AG04450 (cell line): ENCODE measurements around the gene PAX7. TPM values are rescaled to one million over a fixed set of nuclear protein-coding genes. Genes with fewer than 3 reads are reported as not detected.

ENCODE experiments used
- CTCF ChIA-PET: fragments of 300-600, 350-600 bp; formaldehyde crosslinking; extraction: SDS; loops from one replicate; lab custom pipeline; 2022; ENCODE audit warnings: antibody characterized with exemption, inconsistent platforms; lab: Charles Lee
- POLR2A ChIA-PET: fragments of 350-600 bp; formaldehyde crosslinking; extraction: SDS; loops from one replicate; lab custom pipeline; 2021; ENCODE audit warnings: antibody characterized with exemption, inconsistent platforms; lab: Yijun Ruan, JAX
- DNase-seq: peaks from one replicate; pipeline ENCODE4 v3.0.0-alpha.2; 2011; ENCODE audit warnings: low read depth, low spot score
- H3K27ac ChIP-seq: one replicate; pipeline ENCODE4 v1.5.1; 2012; ENCODE audit warnings: low read depth, low read length, control low read depth
- H3K27me3 ChIP-seq: one replicate; pipeline ENCODE4 v1.6.0; 2012; ENCODE audit warnings: low read length; ENCODE audit not compliant: control insufficient read depth, insufficient read depth
- H3K4me3 ChIP-seq: 2 replicates; pipeline ENCODE4 v1.5.1; 2011; ENCODE audit warnings: mild to moderate bottlenecking, low read depth, low read length, control low read depth
- H3K9me3 ChIP-seq: 2 replicates; pipeline ENCODE4 v1.5.1; 2012; ENCODE audit warnings: low read length; ENCODE audit not compliant: control insufficient read depth, insufficient read depth
- CTCF ChIP-seq: IDR thresholded peaks from 2 replicates; pipeline ENCODE4 v1.5.1; 2011; ENCODE audit warnings: low read depth, low read length, control low read depth, inconsistent platforms
- polyA plus RNA-seq: library from polyadenylated mRNA; depleted of rRNA; stranded (reverse); fragments of >200 nt; gene quantifications from 2 replicates; pipeline ENCODE4 v1.2.3, GENCODE V29; 2011

PAX7 gene
- polyA plus RNA-seq, 1 experiment, result not detected

DNA sequence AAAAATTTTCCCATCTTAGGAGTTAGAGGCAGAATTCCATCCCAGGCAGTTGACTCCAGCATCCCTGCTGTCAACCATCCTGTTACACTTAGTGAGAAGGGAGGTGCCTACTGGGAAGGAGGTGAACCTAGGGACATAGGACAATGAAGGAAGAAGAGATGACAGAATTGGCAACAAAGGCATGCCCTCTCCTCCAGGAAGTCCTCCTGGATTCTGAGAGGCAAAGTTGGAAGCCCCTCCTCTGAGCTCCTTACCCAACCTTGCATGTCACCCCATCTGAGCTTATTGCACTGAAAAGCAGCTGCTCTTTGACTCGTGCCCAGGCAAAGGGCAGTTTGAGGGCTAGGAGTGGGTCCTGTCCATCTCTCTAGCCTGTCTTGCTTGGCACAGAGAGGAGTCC, 66.9 kb downstream of the PAX7 start:
- CTCF ChIA-PET, result no interaction called here
- POLR2A ChIA-PET, result no interaction called here
- Histone ChIP-seq H3K9me3 (no peaks in the 10 kb centered on the region), H3K27me3 (no peaks in the 10 kb centered on the region), H3K27ac (no peak overlapping the region), H3K4me3 (no peak overlapping the region)
- no peak for DNase-seq
- TF ChIP-seq CTCF, result no peak

GRCh38 chr1:18700530-18700929, 69.9 kb downstream of the PAX7 start:
- TF ChIP-seq CTCF, result no peak
- H3K27me3 ChIP-seq, result peaks cover 3% of the 10 kb centered on the region
- no peak for DNase-seq
- H3K4me3 ChIP-seq, result no peak overlapping the region
- POLR2A ChIA-PET, result no interaction called here
- no peak overlapping the region for H3K27ac ChIP-seq
- CTCF ChIA-PET, result no interaction called here
- no peaks in the 10 kb centered on the region for H3K9me3 ChIP-seq

DNA sequence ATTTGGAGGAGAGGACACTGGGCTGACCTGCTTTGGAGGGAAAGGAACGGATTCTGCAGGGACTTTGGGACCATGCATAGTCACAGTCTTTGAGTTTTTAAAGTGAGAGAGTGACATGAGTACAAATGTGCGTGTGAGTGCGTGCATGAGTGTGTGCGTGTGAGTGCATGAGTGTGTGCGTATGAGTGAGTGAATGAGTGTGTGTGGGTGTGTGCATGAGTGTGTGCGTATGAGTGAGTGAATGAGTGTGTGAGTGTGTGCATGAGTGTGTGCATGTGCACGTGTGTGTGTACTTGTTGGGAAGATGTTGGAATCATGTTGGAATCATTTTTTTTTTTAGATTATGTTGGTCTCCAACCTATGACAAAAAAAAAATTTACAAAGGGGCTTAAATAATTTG, 70.5 kb downstream of the PAX7 start:
- ChIA-PET CTCF (no interaction called here), POLR2A (no interaction called here)
- H3K27ac ChIP-seq, result no peak overlapping the region
- H3K4me3 ChIP-seq, result no peak overlapping the region
- H3K27me3 ChIP-seq, result peaks cover 8% of the 10 kb centered on the region
- H3K9me3 ChIP-seq, result no peaks in the 10 kb centered on the region
- TF ChIP-seq CTCF, result no peak
- no peak for DNase-seq

GRCh38 chr1:18703041-18703621, 72.5 kb downstream of the PAX7 start:
- no peak overlapping the region for H3K4me3 ChIP-seq
- CTCF ChIA-PET, result no interaction called here
- DNase-seq, result no peak

GRCh38 chr1:18705811-18706210, 75.2 kb downstream of the PAX7 start:
- Histone ChIP-seq H3K9me3 (no peaks in the 10 kb centered on the region), H3K27me3 (peaks cover 10% of the 10 kb centered on the region), H3K4me3 (no peak overlapping the region), H3K27ac (no peak overlapping the region)
- ChIA-PET POLR2A (no interaction called here), CTCF (no interaction called here)
- no peak for TF ChIP-seq CTCF
- DNase-seq, result no peak

More at GRCh38 chr1:18703041-18703621, 72.5 kb downstream of the PAX7 start:
- POLR2A ChIA-PET, result no interaction called here
- no peak overlapping the region for H3K27ac ChIP-seq
- TF ChIP-seq CTCF, result no peak
- peaks cover 10% of the 10 kb centered on the region for H3K27me3 ChIP-seq
- no peaks in the 10 kb centered on the region for H3K9me3 ChIP-seq
